IMR-90 (cell line): ENCODE results near the gene LMX1A. TPM values are rescaled to one million over a fixed set of nuclear protein-coding genes. Genes with fewer than 3 reads are reported as not detected.
A peak's percentile ranks its signal among the peaks of the same experiment; 100 is the strongest.

Source experiments
- ATAC-seq: fragments of 200-7000 bp; cut with Tn5 transposase; 2 replicates; pipeline ENCODE4 v1.9.1; 2020; ENCODE audit warnings: low read depth, mild to moderate bottlenecking, moderate library complexity
- BruUV-seq: library from RNA; stranded (reverse); fragments of 400-500 nt; replicated peaks from 2 replicates; lab custom pipeline; 2021; lab: Mats Ljungman, UMichigan
- CTCF ChIA-PET: fragments of 300-600 bp; formaldehyde crosslinking; extraction: SDS; loops from one replicate; lab custom pipeline; 2021; ENCODE audit warnings: antibody characterized with exemption; lab: Yijun Ruan, JAX
- POLR2A ChIA-PET: fragments of 300-600 bp; sonication (Branson Sonifier 250); formaldehyde crosslinking; loops from one replicate; lab custom pipeline; 2022; ENCODE audit warnings: antibody characterized with exemption; ENCODE audit not compliant: unreplicated experiment; lab: Charles Lee
- DNase-seq: peaks from one replicate; pipeline ENCODE4 v3.0.0; 2013
- H2AFZ ChIP-seq: replicated peaks from 2 replicates; pipeline ENCODE3; 2013; ENCODE audit warnings: low read length, mild to moderate bottlenecking; ENCODE audit not compliant: poor library complexity
- H2AK5ac ChIP-seq: 2 replicates; pipeline ENCODE4 v1.6.1; 2013; ENCODE audit warnings: low read depth, low read length, inconsistent platforms
- H2AK9ac ChIP-seq: replicated peaks from 2 replicates; pipeline ENCODE3; 2013; ENCODE audit warnings: mild to moderate bottlenecking, low read depth, low read length, moderate library complexity; ENCODE audit not compliant: poor library complexity
- H2BK120ac ChIP-seq: 2 replicates; pipeline ENCODE4 v1.6.1; 2013; ENCODE audit warnings: low read depth, low read length, inconsistent platforms
- H2BK15ac ChIP-seq: 3 replicates; pipeline ENCODE4 v1.6.1; 2013; ENCODE audit warnings: low read depth, low read length, inconsistent platforms
- H2BK20ac ChIP-seq: 2 replicates; pipeline ENCODE4 v1.6.1; 2013; ENCODE audit warnings: low read depth, mild to moderate bottlenecking, inconsistent platforms, low read length, moderate library complexity
- H2BK5ac ChIP-seq: 2 replicates; pipeline ENCODE4 v1.6.1; 2013; ENCODE audit warnings: mild to moderate bottlenecking, low read depth, low read length, inconsistent platforms; ENCODE audit not compliant: poor library complexity, severe bottlenecking
- H3K14ac ChIP-seq: replicated peaks from 2 replicates; pipeline ENCODE4 v1.6.1; 2013; ENCODE audit warnings: low read depth, low read length, inconsistent platforms
- H3K18ac ChIP-seq: 2 replicates; pipeline ENCODE4 v1.6.1; 2013; ENCODE audit warnings: low read depth, low read length, control low read depth
- H3K23ac ChIP-seq: 2 replicates; pipeline ENCODE4 v1.6.1; 2013; ENCODE audit warnings: low read depth, low read length, inconsistent platforms
- H3K27ac ChIP-seq: 2 replicates; pipeline ENCODE4 v1.5.1; 2013; ENCODE audit warnings: mild to moderate bottlenecking, control low read depth, low read length; ENCODE audit not compliant: insufficient read depth
- H3K27me3 ChIP-seq: 2 replicates; pipeline ENCODE4 v1.6.1; 2013; ENCODE audit warnings: low read length; ENCODE audit not compliant: control insufficient read depth, insufficient read depth
- H3K36me3 ChIP-seq: 2 replicates; pipeline ENCODE4 v1.6.1; 2013; ENCODE audit warnings: low read length, mixed read lengths; ENCODE audit not compliant: control insufficient read depth, insufficient read depth
- H3K4ac ChIP-seq: 2 replicates; pipeline ENCODE4 v1.6.1; 2013; ENCODE audit warnings: low read depth, low read length, inconsistent platforms
- H3K4me1 ChIP-seq: 2 replicates; pipeline ENCODE4 v1.6.1; 2013; ENCODE audit warnings: low read length, mixed read lengths; ENCODE audit not compliant: control insufficient read depth, insufficient read depth
- H3K4me2 ChIP-seq: 2 replicates; pipeline ENCODE4 v1.6.1; 2013; ENCODE audit warnings: low read depth, mild to moderate bottlenecking, control low read depth, low read length, moderate library complexity
- H3K4me3 ChIP-seq: 2 replicates; pipeline ENCODE4 v1.5.1; 2013; ENCODE audit warnings: low read depth, mild to moderate bottlenecking, control low read depth, low read length, moderate library complexity; ENCODE audit not compliant: insufficient read depth
- H3K56ac ChIP-seq: 2 replicates; pipeline ENCODE4 v1.6.1; 2013; ENCODE audit warnings: low read length, inconsistent platforms; ENCODE audit not compliant: insufficient read depth; ENCODE audit errors: extremely low read depth
- H3K79me1 ChIP-seq, 2 experiments: 2 replicates each; pipeline ENCODE4 v1.6.1; 2013; ENCODE audit warnings: low read length in 2 of 2, inconsistent platforms in 1 of 2, low read depth in 1 of 2
- H3K9ac ChIP-seq: 2 replicates; pipeline ENCODE4 v1.6.1; 2013; ENCODE audit warnings: low read depth, low read length, control low read depth
- H3K9me1 ChIP-seq: 2 replicates; pipeline ENCODE4 v1.6.1; 2013; ENCODE audit warnings: low read length, inconsistent platforms; ENCODE audit not compliant: insufficient read depth
- H3K9me3 ChIP-seq: 2 replicates; pipeline ENCODE4 v1.6.1; 2013; ENCODE audit warnings: low read length; ENCODE audit not compliant: control insufficient read depth, insufficient read depth
- H4K20me1 ChIP-seq: 2 replicates; pipeline ENCODE4 v1.6.1; 2013; ENCODE audit warnings: low read length, inconsistent platforms; ENCODE audit not compliant: insufficient read depth
- H4K5ac ChIP-seq: 2 replicates; pipeline ENCODE4 v1.6.1; 2013; ENCODE audit warnings: mild to moderate bottlenecking, low read depth, low read length, control low read depth
- H4K8ac ChIP-seq, 2 experiments: 2 replicates each; pipeline ENCODE4 v1.6.1; 2013; ENCODE audit warnings: low read depth in 2 of 2, low read length in 2 of 2, control low read depth in 1 of 2, inconsistent platforms in 1 of 2
- H4K91ac ChIP-seq: 2 replicates; pipeline ENCODE4 v1.6.1; 2013; ENCODE audit warnings: low read depth, low read length, inconsistent platforms; ENCODE audit not compliant: insufficient read depth
- BHLHE40 ChIP-seq: fragments of 150-350 bp; IDR thresholded peaks from 2 replicates; pipeline ENCODE4 v1.6.1; 2016; ENCODE audit warnings: mild to moderate bottlenecking, low read depth, low read length
- CTCF ChIP-seq: conservative IDR thresholded peaks from 2 replicates; pipeline ENCODE4 v1.5.1; 2012; ENCODE audit warnings: mild to moderate bottlenecking, low read depth, low read length, improper control_type of control experiment
- SMC3 ChIP-seq: fragments of 150-350 bp; IDR thresholded peaks from 2 replicates; pipeline ENCODE4 v1.6.1; 2016; ENCODE audit warnings: low read depth, mild to moderate bottlenecking, antibody characterized with exemption, low read length, moderate library complexity
- WGBS, 2 experiments: methylation state at CpG; one replicate each; pipeline versions ENCODE4 v1.1.5 to v1.1.7; 2013; ENCODE audit warnings: missing lambda C conversion rate in 2 of 2; ENCODE audit not compliant: insufficient read length in 1 of 2; ENCODE audit errors: extremely low coverage in 2 of 2; 5-methylcytosine and 5-hydroxymethylcytosine counted together
- dilution Hi-C: fragments of 300-500 bp; cut with HindIII; formaldehyde crosslinking; loops from one replicate; pipeline ENCODE4 v1.14.3; 2018; ENCODE audit warnings: low sequenced_read_pairs; ENCODE audit not compliant: unreplicated experiment
- in situ Hi-C: fragments of 300-500 bp; cut with MboI; formaldehyde crosslinking; loops from 3 replicates; pipeline ENCODE4 v1.14.3; 2019; ENCODE audit warnings: low sequenced_read_pairs, inconsistent platforms, mixed read lengths
- intact Hi-C: fragments of 100-400 bp; cut with micrococcal nuclease; formaldehyde crosslinking; loops from 2 replicates; pipeline ENCODE4 v1.10.0; 2022
- polyA plus RNA-seq, 3 experiments: library from polyadenylated mRNA; depleted of rRNA; stranded (reverse); fragments of >200 nt; gene quantifications; 2 replicates each; pipeline ENCODE4 v1.2.3, GENCODE V29; 2012; ENCODE audit warnings: low replicate concordance in 1 of 3
- total RNA-seq: library from RNA; depleted of rRNA; stranded (reverse); fragments of >200 nt; gene quantifications from 2 replicates; pipeline ENCODE4 v1.2.3, GENCODE V29; 2012

LMX1A gene
- total and polyA plus RNA-seq, 2 of the 4 experiments (the other 2 are of a cell fraction), result not detected

DNA sequence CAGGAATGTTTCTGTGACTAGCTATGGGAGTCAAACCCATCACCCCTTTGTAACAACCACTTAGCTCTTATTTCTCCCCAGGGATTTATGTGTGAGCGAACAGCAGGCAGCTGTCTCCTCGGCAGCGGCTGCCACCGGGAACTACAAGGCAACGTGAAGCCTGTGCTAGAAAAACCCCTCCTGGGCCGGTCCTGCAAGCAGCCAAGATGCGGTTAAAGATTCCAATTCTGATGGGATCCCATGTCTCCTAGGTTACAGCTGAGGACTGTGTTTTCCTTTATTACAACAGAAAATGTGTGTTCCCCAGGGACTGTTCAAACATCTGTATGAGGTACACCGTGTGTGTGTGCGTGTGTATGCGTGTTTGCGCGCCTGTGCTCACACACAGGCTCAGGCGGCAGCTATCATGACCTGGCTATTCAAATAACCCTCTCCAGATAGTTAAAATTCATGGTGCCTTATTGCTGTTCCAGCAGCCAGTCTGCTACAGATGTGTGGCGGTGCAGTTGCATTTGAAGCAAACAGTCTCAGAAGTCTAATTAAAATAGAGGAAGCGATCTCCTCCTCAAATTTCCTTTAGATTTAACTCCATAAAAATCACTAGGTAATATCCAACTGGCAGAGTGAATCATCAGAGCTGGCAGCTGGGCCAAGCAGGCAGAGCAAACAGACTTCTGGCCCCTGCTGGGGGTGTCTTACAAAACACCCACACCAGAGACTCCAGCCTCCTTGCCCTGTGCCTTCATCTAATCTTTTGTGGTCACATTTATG is 68.0 kb downstream of the LMX1A start:
- no peak overlapping the region for H2BK20ac ChIP-seq
- H3K56ac ChIP-seq, result no peak overlapping the region
- H3K4me1 ChIP-seq, result no peaks in the 10 kb centered on the region
- H4K91ac ChIP-seq, result no peak overlapping the region
- no peak overlapping the region for H2BK5ac ChIP-seq
- H2AFZ ChIP-seq, result peak overlapping the region; percentile 5
- POLR2A ChIA-PET, result no interaction called here
- no peak overlapping the region for H3K9ac ChIP-seq
- CTCF ChIA-PET, result interaction anchor here (0.7 kb wide), 1 partner anchor 13 kb away, joined by 3 read pairs; no protein-coding TSS in a partner anchor
- BruUV-seq, result no TSS peak
- ATAC-seq (no peak), DNase-seq (no peak)
- no peak overlapping the region for H3K4me2 ChIP-seq
- no peaks in the 10 kb centered on the region for H3K36me3 ChIP-seq
- no peak overlapping the region for H2AK9ac ChIP-seq
- H3K14ac ChIP-seq, result no peak overlapping the region
- H3K9me3 ChIP-seq, result no peaks in the 10 kb centered on the region
- H4K20me1 ChIP-seq, result no peaks in the 10 kb centered on the region
- no CpG with 5 or more reads among the region's 15 CpGs for WGBS, 2 experiments
- in situ Hi-C loops (no loop called here), dilution Hi-C loops (no loop called here), intact Hi-C loops (no loop called here)
- H3K23ac ChIP-seq, result no peak overlapping the region
- H3K79me1 ChIP-seq, result no peaks in the 10 kb centered on the region
- no peak overlapping the region for H2AK5ac ChIP-seq
- no peak overlapping the region for H3K4ac ChIP-seq
- no peak overlapping the region for H4K8ac ChIP-seq
- no peak overlapping the region for H3K18ac ChIP-seq
- no peaks in the 10 kb centered on the region for H3K9me1 ChIP-seq
- TF ChIP-seq SMC3, result no peak
- TF ChIP-seq BHLHE40, result no peak
- TF ChIP-seq CTCF, result no peak
- no peak overlapping the region for H3K27ac ChIP-seq
- no peak overlapping the region for H4K5ac ChIP-seq
- H2BK120ac ChIP-seq, result no peak overlapping the region
- H2BK15ac ChIP-seq, result no peak overlapping the region
- H3K27me3 ChIP-seq, result no peaks in the 10 kb centered on the region
- H3K4me3 ChIP-seq, result no peak overlapping the region
